Measurements from ENCODE around the gene UGT1A10.
"Not testable (repeated sequence)": the region's sequence is repeated elsewhere in the genome, so short reads cannot be mapped to it uniquely, and the experiment has no call there.

UGT1A10 gene

GRCh38 chr2:233636306-233636705, at the start of gene UGT1A10:
TSS of gene UGT1A10 (plus strand) at chr2:233636448. CDS start at chr2:233636523, 75 bp downstream.
- in situ Hi-C loops (cut with MboI; ENCODE audit: low sequenced_read_pairs) = not testable (repeated sequence)

DNA sequence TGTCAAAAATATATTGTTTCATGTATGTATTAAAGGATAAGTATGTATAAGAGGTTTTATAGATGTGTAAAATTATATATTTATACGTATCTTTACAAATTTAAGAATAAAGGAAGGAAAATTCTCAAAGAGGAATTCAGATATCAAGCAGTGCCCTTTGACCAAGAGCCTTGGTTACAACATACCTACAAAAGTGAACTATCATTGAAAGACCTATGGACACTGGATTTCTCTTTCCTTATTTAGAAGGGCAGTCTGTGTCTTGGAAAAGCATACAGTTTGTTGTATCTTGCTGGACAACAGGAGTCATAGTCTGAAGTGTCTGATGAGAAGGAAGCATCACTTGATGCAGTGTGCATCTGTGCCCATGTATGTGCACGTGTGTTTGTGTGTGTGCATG, 47.8 kb upstream of the UGT1A10 start:
- in situ Hi-C loops (cut with MboI; ENCODE audit: low sequenced_read_pairs) = no loop called here

DNA sequence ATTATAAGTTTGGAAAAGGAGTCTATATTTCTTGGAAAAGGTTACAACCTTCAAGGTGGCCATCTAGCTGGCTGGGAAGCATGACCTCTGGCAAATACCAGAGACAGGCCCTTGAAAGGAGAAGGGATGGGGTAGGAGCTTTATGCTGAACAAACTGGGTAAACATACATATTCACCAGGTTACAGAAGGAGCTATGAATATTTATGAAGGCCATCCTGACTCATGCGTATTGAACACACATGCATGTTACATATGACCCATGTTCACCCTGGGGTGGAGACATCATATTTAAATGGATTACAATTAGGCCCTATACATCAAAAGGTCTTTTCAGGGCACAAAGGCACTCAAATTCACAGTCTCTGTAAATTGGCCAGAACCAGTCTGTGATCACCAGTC, 43.5 kb upstream of the UGT1A10 start:
- in situ Hi-C loops (cut with MboI; ENCODE audit: low sequenced_read_pairs) = not testable (repeated sequence)

- in situ Hi-C loops (cut with MboI; ENCODE audit: low sequenced_read_pairs) = no loop called here
These were observed 43.0 kb upstream of the UGT1A10 start for GRCh38 chr2:233593201-233593600.

- in situ Hi-C loops (cut with MboI; ENCODE audit: low sequenced_read_pairs) = no loop called here
These were observed 38.7 kb upstream of the UGT1A10 start for GRCh38 chr2:233597522-233597921.

DNA sequence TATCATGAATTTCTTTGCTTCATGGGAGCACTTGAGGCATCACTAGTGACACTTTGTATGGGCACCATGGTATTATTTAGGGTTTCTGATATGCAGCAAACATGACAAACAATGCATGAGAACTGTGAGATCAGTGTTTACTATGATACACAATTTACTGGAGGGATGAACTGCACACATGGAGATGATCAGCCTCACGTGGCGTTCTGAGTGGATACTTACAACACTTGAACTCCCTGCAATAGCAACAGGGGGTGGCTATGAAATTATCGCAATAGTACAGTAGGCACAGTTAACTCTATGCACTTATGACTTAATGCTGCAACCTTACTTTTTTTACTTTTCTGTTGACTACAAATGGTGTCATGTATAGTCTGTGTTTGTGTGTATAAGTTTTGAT, 37.3 kb upstream of the UGT1A10 start:
- in situ Hi-C loops (cut with MboI; ENCODE audit: low sequenced_read_pairs) = no loop called here

GRCh38 chr2:233600386-233600785, 35.9 kb upstream of the UGT1A10 start:
- in situ Hi-C loops (cut with MboI; ENCODE audit: low sequenced_read_pairs) = no loop called here

DNA sequence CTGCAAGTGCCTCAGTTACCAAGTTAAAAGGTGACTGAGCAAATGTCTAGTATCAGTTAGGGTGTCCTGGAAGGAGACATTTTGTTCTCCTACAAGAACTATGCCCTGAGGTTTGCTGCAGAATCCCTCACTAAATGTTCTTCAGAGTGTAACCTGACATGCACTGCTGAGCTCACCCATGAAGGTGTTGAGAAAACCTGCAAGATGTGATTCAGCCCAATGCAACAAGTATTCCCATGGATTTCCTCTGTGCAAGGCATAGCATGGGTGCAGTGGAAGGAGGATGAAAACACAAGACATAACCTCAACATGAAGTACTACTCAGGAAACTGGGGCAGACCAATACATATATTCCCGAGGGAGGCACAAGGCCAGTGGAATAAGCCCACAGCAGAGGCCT, 34.2 kb upstream of the UGT1A10 start:
- in situ Hi-C loops (cut with MboI; ENCODE audit: low sequenced_read_pairs) = no loop called here

DNA sequence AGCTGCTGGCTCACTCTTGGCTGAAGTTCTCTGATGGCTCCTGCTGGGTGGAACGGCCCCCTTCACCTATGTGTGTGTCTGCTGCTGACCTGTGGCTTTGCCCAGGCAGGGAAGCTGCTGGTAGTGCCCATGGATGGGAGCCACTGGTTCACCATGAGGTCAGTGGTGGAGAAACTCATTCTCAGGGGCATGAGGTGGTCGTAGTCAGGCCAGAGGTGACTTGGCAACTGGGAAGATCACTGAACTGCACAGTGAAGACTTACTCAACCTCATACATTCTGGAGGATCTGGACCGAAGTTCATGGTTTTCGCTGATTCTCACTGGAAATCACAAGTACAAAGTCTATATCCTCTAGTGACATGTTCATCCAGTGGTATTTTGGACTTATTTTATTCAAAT, 32.7 kb upstream of the UGT1A10 start:
- in situ Hi-C loops (cut with MboI; ENCODE audit: low sequenced_read_pairs) = no loop called here

DNA sequence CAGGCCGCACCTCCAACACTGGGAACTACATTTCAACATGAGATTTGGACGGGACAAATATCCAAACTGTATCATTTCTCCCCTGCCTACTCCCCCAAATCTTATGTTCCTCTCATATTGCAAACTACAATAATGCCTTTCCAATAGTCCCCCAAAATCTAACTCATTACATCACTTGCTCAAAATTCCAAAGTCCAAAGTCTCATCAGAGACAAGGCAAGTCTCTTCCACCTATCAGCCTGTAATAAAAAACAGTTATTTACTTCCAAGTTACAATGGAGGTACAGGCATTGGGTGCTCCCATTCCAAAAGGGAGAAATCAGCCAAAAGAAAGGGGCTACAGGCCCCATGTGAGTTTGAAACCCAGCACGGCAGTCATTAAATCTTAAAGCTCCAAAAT, 31.4 kb upstream of the UGT1A10 start:
- in situ Hi-C loops (cut with MboI; ENCODE audit: low sequenced_read_pairs) = no loop called here

DNA sequence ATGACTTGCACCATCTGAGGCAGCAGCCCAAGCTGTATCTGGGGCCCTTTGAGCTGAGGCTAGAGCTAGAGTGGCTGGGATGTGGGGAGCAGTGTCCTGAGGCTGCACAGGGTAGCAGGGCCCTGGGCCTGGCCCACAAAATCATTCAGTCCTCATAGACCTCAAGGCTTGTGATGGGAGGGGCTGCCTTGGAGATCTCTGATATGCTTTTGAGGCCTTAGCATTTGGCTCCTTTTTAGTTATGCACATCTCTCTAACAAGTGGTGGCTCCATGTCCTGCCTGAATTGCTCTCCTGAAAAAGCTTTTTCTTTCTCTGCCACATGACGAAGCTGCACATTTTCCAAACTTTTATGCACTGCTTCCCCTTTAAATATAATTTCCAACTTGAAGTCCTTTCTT, 30.6 kb upstream of the UGT1A10 start:
- in situ Hi-C loops (cut with MboI; ENCODE audit: low sequenced_read_pairs) = no loop called here

GRCh38 chr2:233611284-233611683, 25.0 kb upstream of the UGT1A10 start:
- in situ Hi-C loops (cut with MboI; ENCODE audit: low sequenced_read_pairs) = no loop called here

DNA sequence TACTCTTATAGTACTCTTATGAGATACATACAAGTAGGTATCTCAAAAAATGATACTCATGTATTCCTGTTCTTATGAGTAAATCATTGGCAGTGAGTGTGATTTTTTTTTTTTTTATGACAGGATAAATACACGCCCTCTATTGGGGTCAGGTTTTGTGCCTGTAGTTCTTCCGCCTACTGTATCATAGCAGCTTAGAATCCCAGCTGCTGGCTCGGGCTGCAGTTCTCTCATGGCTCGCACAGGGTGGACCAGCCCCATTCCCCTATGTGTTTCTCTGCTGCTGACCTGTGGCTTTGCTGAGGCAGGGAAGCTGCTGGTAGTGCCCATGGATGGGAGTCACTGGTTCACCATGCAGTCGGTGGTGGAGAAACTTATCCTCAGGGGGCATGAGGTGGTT, 18.8 kb upstream of the UGT1A10 start, which contains the start of gene UGT1A8:
TSS of gene UGT1A8 (plus strand) at position 158 of the 400 bp plus-strand sequence. CDS start at position 233, 75 bp downstream.
- in situ Hi-C loops (cut with MboI; ENCODE audit: low sequenced_read_pairs) = not testable (repeated sequence)

DNA sequence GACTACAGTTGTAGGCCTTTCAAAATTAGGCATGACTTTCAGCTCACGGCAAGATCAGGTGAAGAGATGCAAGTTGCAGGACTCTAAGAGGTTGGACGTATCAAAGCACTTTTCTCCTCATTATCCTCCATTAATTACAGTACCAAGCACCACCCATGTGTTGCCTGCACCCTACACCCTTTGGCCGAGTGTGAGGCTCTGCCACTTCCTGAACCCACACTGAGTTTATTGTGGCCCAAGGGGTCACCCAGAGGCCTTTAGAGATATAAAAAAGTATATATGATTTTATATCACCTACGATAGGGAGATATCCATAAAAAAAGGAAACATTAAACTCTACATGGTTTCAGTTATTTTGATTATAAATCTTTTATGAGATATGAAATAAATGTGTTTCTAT, 16.0 kb upstream of the UGT1A10 start:
- in situ Hi-C loops (cut with MboI; ENCODE audit: low sequenced_read_pairs) = no loop called here

GRCh38 chr2:233621863-233622262, 14.4 kb upstream of the UGT1A10 start:
- in situ Hi-C loops (cut with MboI; ENCODE audit: low sequenced_read_pairs) = not testable (repeated sequence)

DNA sequence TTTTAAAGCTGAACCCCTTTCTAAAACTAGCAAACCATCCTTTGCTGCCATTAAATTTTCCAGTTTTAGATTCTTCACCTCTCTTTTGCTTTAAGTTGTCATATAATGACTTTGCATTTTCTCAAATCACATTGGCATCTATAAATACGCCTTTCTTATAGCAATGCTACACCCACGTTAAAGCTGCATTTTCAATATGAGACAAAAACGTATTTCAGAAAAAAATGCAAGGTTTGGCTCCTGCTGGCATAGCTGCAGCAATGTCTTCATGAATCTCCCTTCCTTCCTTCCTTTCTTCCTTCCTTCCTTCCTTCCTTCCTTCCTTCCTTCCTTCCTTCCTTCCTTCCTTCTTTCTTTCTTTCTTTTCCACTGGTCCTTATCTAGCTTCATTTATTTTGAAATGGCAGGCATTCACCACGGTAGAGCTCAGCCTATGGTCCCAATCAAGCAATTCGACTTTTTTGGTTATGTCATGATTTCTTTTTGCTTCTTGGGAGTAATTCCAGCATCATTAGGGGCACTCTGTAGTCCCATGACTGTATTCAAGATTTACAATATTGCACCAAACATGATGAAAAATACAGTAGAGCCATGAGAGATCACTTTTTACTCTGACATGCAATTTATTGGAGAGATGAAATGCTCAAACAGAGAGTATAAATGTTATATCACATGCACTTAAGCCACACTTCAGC, 8.8 kb upstream of the UGT1A10 start:
- in situ Hi-C loops (cut with MboI; ENCODE audit: low sequenced_read_pairs) = no loop called here

- in situ Hi-C loops (cut with MboI; ENCODE audit: low sequenced_read_pairs) = no loop called here
These were observed 2.6 kb downstream of the UGT1A10 start for GRCh38 chr2:233638836-233639235.

DNA sequence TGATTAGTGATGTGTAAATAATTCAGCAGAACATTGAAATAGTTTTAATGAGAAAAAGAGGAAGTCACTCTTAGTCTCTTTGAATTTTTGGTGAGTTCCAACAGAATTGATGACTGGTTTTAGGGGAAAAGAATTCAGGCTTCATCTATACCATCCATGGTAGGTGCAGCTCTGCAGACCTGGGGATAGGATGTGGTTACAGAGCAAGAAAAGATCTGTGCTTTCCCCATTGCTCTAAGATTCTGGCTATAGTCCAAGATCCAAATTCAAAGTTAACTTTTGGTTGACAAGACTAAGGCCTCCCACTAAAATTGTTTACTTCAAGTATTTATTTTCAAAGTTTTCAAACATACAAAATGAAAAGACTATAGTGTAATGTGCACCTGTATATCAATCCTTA, 3.6 kb downstream of the UGT1A10 start:
- in situ Hi-C loops (cut with MboI; ENCODE audit: low sequenced_read_pairs) = no loop called here

GRCh38 chr2:233643128-233643527, 6.9 kb downstream of the UGT1A10 start:
- in situ Hi-C loops (cut with MboI; ENCODE audit: low sequenced_read_pairs) = no loop called here

DNA sequence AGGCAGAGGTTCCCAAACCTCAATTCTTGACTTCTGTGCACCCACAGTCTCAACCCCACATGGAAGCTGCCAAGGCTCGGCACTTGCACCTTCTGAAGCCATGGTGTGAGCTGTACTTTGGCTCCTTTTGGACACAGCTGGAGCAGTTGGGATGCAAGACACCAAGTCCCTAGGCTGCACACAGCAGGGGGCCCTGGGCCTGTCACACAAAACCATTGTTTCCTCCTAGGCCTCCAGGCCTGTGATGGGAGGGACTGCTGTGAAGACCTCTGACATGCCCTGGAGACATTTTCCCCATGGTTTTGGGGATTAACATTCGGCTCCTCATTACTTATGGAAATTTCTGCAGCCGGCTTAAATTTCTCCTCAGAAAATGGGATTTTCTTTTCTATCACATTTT, 9.8 kb downstream of the UGT1A10 start:
- in situ Hi-C loops (cut with MboI; ENCODE audit: low sequenced_read_pairs) = not testable (repeated sequence)

GRCh38 chr2:233650981-233651380, 14.7 kb downstream of the UGT1A10 start:
- in situ Hi-C loops (cut with MboI; ENCODE audit: low sequenced_read_pairs) = no loop called here

DNA sequence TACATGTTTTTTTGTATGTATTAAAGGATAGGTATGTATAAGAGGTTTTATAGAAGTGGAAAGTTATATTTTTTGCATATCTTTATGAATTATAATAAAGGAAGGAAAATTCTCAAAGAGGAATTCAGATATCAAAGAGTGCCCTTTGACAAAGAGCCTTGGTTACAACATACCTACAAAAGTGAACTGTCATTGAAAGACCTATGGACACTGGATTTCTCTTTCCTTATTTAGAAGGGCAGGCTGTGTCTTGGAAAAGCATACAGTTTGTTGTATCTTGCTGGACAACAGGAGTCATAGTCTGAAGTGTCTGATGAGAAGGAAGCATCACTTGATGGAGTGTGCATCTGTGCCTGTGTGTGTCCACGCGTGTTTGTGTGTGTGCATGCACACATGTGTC, 15.2 kb downstream of the UGT1A10 start:
- in situ Hi-C loops (cut with MboI; ENCODE audit: low sequenced_read_pairs) = no loop called here

DNA sequence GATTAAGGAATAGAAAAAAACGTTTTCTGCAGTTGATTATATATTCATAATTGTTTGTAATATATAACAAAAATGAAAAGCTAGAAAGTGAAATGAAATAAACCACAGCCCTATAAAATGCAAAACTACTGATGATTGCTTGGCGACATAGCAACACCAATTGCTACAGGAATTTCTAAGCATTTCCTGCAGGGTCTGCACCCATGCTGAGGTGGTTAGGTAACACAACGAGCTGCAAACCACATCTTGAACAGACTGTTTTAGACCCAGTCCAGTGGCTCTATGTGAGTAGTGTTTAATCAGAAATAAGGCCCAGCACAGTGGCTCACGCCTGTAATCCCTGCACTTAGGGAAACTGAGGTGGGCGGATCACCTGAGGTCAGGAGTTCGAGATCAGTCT, 18.3 kb downstream of the UGT1A10 start:
- in situ Hi-C loops (cut with MboI; ENCODE audit: low sequenced_read_pairs) = no loop called here
